ENCODE data around the gene ALG12. TPM values are rescaled to one million over a fixed set of nuclear protein-coding genes. Genes with fewer than 3 reads are reported as not detected.

Gene ALG12
- total and polyA plus RNA-seq, 2 of the 13 experiments (the other 11 are each of a cell fraction or from before 2014, with no cell fraction given) = 7.8 to 15.8 TPM

- TF ChIP-seq, protein P1, sequence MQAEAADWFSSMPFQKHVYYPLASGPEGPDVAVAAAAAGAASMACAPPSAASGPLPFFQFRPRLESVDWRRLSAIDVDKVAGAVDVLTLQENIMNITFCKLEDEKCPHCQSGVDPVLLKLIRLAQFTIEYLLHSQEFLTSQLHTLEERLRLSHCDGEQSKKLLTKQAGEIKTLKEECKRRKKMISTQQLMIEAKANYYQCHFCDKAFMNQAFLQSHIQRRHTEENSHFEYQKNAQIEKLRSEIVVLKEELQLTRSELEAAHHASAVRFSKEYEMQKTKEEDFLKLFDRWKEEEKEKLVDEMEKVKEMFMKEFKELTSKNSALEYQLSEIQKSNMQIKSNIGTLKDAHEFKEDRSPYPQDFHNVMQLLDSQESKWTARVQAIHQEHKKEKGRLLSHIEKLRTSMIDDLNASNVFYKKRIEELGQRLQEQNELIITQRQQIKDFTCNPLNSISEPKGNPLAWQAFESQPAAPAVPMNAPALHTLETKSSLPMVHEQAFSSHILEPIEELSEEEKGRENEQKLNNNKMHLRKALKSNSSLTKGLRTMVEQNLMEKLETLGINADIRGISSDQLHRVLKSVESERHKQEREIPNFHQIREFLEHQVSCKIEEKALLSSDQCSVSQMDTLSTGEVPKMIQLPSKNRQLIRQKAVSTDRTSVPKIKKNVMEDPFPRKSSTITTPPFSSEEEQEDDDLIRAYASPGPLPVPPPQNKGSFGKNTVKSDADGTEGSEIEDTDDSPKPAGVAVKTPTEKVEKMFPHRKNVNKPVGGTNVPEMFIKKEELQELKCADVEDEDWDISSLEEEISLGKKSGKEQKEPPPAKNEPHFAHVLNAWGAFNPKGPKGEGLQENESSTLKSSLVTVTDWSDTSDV (CRISPR knock-in tag; IDR thresholded peaks at IDR 0.05) = no peak; the same call in 1 of the 2 replicates
- no peak for TF ChIP-seq FOSL2 (CRISPR knock-in tag; IDR thresholded peaks at IDR 0.05)
- no peak for TF ChIP-seq BCL3 (CRISPR knock-in tag; IDR thresholded peaks at IDR 0.05)
- no peak for TF ChIP-seq TIGD3 (CRISPR knock-in tag; IDR thresholded peaks at IDR 0.05; ENCODE audit: borderline replicate concordance)
- TF ChIP-seq ZNF343 (CRISPR knock-in tag; IDR thresholded peaks at IDR 0.05) = no peak
- TF ChIP-seq, protein P2, sequence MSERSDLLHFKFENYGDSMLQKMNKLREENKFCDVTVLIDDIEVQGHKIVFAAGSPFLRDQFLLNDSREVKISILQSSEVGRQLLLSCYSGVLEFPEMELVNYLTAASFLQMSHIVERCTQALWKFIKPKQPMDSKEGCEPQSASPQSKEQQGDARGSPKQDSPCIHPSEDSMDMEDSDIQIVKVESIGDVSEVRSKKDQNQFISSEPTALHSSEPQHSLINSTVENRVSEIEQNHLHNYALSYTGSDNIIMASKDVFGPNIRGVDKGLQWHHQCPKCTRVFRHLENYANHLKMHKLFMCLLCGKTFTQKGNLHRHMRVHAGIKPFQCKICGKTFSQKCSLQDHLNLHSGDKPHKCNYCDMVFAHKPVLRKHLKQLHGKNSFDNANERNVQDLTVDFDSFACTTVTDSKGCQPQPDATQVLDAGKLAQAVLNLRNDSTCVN (CRISPR knock-in tag; IDR thresholded peaks at IDR 0.05; ENCODE audit: borderline replicate concordance) = no peak
- TF ChIP-seq ZNF564 (CRISPR knock-in tag; IDR thresholded peaks at IDR 0.05) = no peak
- TF ChIP-seq SCMH1 (CRISPR knock-in tag; IDR thresholded peaks at IDR 0.05; ENCODE audit: borderline replicate concordance) = no peak
- TF ChIP-seq MXD4 (CRISPR knock-in tag; IDR thresholded peaks at IDR 0.05) = no peak
- TF ChIP-seq, protein P3, sequence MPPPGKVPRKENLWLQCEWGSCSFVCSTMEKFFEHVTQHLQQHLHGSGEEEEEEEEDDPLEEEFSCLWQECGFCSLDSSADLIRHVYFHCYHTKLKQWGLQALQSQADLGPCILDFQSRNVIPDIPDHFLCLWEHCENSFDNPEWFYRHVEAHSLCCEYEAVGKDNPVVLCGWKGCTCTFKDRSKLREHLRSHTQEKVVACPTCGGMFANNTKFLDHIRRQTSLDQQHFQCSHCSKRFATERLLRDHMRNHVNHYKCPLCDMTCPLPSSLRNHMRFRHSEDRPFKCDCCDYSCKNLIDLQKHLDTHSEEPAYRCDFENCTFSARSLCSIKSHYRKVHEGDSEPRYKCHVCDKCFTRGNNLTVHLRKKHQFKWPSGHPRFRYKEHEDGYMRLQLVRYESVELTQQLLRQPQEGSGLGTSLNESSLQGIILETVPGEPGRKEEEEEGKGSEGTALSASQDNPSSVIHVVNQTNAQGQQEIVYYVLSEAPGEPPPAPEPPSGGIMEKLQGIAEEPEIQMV (CRISPR knock-in tag; IDR thresholded peaks at IDR 0.05; ENCODE audit: low read depth) = no peak
- no peak for TF ChIP-seq ZNF143 (CRISPR knock-in tag; IDR thresholded peaks at IDR 0.05)
- no peak for TF ChIP-seq ZNF557 (CRISPR knock-in tag; IDR thresholded peaks at IDR 0.05)
- TF ChIP-seq HNRNPK (IDR thresholded peaks at IDR 0.05; ENCODE audit: low read depth, low read length, poor library complexity, severe bottlenecking) = no peak
- TF ChIP-seq ZNF382 (CRISPR knock-in tag; IDR thresholded peaks at IDR 0.05; ENCODE audit: borderline replicate concordance) = no peak
- no peak for TF ChIP-seq MED8 (CRISPR knock-in tag; IDR thresholded peaks at IDR 0.05; ENCODE audit: insufficient replicate concordance)
- TF ChIP-seq, protein P4, sequence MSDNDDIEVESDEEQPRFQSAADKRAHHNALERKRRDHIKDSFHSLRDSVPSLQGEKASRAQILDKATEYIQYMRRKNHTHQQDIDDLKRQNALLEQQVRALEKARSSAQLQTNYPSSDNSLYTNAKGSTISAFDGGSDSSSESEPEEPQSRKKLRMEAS (IDR thresholded peaks at IDR 0.05) = peak; percentile 27; the same call in 1 of the 2 replicates
- TF ChIP-seq ZMYM4 (CRISPR knock-in tag; IDR thresholded peaks at IDR 0.05) = no peak
- no peak for TF ChIP-seq KDM4B (CRISPR knock-in tag; IDR thresholded peaks at IDR 0.05)
- TF ChIP-seq CREBL2 (CRISPR knock-in tag; IDR thresholded peaks at IDR 0.05; ENCODE audit: borderline replicate concordance) = no peak
Observed at GRCh38 chr22:49961601-49962011, 43.4 kb upstream of the ALG12 start (continued).
